Activated T-cell treated with anti-CD3 and anti-CD28 coated beads for 48 hours (primary cell): ENCODE measurements around the gene KCNH4.

ENCODE experiments used
- DNase-seq: peaks from one replicate; pipeline ENCODE4 v3.0.0-alpha.2; 2020; ENCODE audit warnings: low read depth

KCNH4 gene

GRCh38 chr17:42117397-42118125, 63.4 kb downstream of the KCNH4 start:
- no peak for DNase-seq

GRCh38 chr17:42116705-42117396, 64.1 kb downstream of the KCNH4 start:
- DNase-seq: peak; percentile 66

- no peak for DNase-seq
Measured at GRCh38 chr17:42114118-42114517, 66.8 kb downstream of the KCNH4 start.

GRCh38 chr17:42113293-42114069, 67.5 kb downstream of the KCNH4 start:
- DNase-seq: no peak

- peak; percentile 70 for DNase-seq
Measured at GRCh38 chr17:42112552-42113176, 68.3 kb downstream of the KCNH4 start, which contains the start of gene DHX58. Gene DHX58, minus strand, starts transcription at chr17:42112714. Its CDS starts 822 bp downstream, at chr17:42111892.

- no peak for DNase-seq
Measured at GRCh38 chr17:42111871-42112551, 68.9 kb downstream of the KCNH4 start.

GRCh38 chr17:42111265-42111636, 69.7 kb downstream of the KCNH4 start:
- no peak for DNase-seq

GRCh38 chr17:42110301-42111264, 70.4 kb downstream of the KCNH4 start:
- no peak for DNase-seq

- no peak for DNase-seq
Measured at GRCh38 chr17:42109086-42109485, 71.9 kb downstream of the KCNH4 start.

- peak; percentile 92 for DNase-seq
Measured at GRCh38 chr17:42107597-42108576, 73.1 kb downstream of the KCNH4 start.

- DNase-seq: no peak
Measured at GRCh38 chr17:42107124-42107523, 73.8 kb downstream of the KCNH4 start.
